ENCODE results near the gene SCAI.

Gene SCAI

DNA sequence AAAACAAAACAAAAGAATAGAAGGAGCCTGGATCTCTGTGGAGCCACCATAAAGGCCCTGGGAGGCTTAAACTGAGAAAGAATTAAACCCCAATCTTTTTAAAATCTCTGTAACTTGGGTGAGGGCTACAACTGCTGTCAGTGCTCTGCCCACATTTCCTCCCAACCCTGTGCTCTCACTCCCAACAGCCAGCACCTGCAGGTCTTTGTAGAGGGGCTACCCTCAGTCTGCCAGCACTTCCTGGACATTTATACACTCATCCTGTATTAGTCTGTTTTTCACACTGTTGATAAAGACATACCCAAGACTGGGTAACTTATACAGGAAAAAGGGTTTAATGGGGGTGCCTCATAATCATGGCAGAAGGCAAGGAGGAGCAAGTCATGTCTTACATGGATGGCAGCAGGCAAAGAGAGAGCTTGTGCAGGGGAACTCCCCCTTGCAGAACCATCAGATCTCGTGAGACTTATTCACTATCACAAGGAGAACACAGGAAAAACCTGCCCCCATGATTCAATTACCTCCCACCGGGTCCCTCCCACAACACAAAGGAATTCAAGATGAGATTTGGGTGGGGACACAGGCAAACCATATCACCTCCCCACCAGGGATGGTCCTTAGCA is 47.4 kb downstream of the SCAI start:
- H3K79me2 ChIP-seq (ENCODE audit: insufficient read depth, low read length), result no peaks in the 10 kb centered on the region
- H3K4me3 ChIP-seq (ENCODE audit: insufficient read depth, low read length, poor library complexity, severe bottlenecking), result no peak overlapping the region
- H3K27ac ChIP-seq (ENCODE audit: low read depth, low read length), result no peak overlapping the region
- H4K20me1 ChIP-seq (ENCODE audit: low read depth, low read length), result no peaks in the 10 kb centered on the region
- H3K27me3 ChIP-seq (ENCODE audit: low read length), result no peaks in the 10 kb centered on the region
- H3K9me3 ChIP-seq (ENCODE audit: insufficient read depth, low read length), result peaks cover 7% of the 10 kb centered on the region; the same call in 1 of the 2 replicates
- H3F3A ChIP-seq (ENCODE audit: insufficient read depth), result no peaks in the 10 kb centered on the region
- no peaks in the 10 kb centered on the region for H3K9me2 ChIP-seq (replicated peaks; ENCODE audit: insufficient read depth, low read length)
- H3K9ac ChIP-seq (ENCODE audit: low read length), result no peak overlapping the region
- TF ChIP-seq, protein P1, sequence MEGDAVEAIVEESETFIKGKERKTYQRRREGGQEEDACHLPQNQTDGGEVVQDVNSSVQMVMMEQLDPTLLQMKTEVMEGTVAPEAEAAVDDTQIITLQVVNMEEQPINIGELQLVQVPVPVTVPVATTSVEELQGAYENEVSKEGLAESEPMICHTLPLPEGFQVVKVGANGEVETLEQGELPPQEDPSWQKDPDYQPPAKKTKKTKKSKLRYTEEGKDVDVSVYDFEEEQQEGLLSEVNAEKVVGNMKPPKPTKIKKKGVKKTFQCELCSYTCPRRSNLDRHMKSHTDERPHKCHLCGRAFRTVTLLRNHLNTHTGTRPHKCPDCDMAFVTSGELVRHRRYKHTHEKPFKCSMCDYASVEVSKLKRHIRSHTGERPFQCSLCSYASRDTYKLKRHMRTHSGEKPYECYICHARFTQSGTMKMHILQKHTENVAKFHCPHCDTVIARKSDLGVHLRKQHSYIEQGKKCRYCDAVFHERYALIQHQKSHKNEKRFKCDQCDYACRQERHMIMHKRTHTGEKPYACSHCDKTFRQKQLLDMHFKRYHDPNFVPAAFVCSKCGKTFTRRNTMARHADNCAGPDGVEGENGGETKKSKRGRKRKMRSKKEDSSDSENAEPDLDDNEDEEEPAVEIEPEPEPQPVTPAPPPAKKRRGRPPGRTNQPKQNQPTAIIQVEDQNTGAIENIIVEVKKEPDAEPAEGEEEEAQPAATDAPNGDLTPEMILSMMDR (IDR thresholded peaks at IDR 0.05; ENCODE audit: insufficient read depth, low read length, poor library complexity, severe bottlenecking), result no peak
- TF ChIP-seq EZH2phosphoT487 (conservative IDR thresholded peaks at IDR 0.05; ENCODE audit: low read length), result no peak
- no peak overlapping the region for H3K4me2 ChIP-seq (ENCODE audit: low read depth, low read length, poor library complexity, severe bottlenecking)
- H3K36me3 ChIP-seq (ENCODE audit: low read length), result no peaks in the 10 kb centered on the region
- H2AFZ ChIP-seq (ENCODE audit: low read depth, low read length, severe bottlenecking), result no peak overlapping the region

DNA sequence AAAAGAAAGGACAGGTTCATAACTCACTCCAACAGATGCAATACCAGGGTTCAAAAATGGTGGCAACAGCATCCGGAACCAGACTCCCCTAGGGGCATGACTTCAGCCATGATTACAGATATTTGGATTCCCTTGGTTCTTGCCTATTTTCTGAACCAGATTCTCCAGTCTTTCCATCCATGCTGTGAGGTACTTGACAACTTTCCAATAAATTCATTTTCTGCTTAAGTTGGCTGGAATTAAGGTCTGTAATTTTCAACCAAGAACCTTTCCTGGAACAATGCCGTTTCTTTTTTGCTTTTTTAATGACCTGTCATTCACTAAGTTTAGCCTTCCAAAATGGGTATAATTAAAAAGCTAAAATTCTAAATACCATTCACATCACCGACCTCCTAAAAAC is 52.2 kb downstream of the SCAI start:
- no peaks in the 10 kb centered on the region; the same call in 1 of the 2 replicates for H3F3A ChIP-seq (ENCODE audit: insufficient read depth)
- no peak for TF ChIP-seq EZH2phosphoT487 (conservative IDR thresholded peaks at IDR 0.05; ENCODE audit: low read length)
- TF ChIP-seq, protein P1 (IDR thresholded peaks at IDR 0.05; ENCODE audit: insufficient read depth, low read length, poor library complexity, severe bottlenecking), result no peak
- no peak overlapping the region for H3K4me2 ChIP-seq (ENCODE audit: low read depth, low read length, poor library complexity, severe bottlenecking)
- H4K20me1 ChIP-seq (ENCODE audit: low read depth, low read length), result no peaks in the 10 kb centered on the region
- peaks cover under 1% of the 10 kb centered on the region; the same call in 1 of the 2 replicates for H3K9me3 ChIP-seq (ENCODE audit: insufficient read depth, low read length)
- H3K27ac ChIP-seq (ENCODE audit: low read depth, low read length), result no peak overlapping the region
- H3K79me2 ChIP-seq (ENCODE audit: insufficient read depth, low read length), result no peaks in the 10 kb centered on the region
- H3K9ac ChIP-seq (ENCODE audit: low read length), result no peak overlapping the region
- H3K27me3 ChIP-seq (ENCODE audit: low read length), result no peaks in the 10 kb centered on the region
- H3K36me3 ChIP-seq (ENCODE audit: low read length), result no peaks in the 10 kb centered on the region
- no peak overlapping the region for H2AFZ ChIP-seq (ENCODE audit: low read depth, low read length, severe bottlenecking)
- H3K4me3 ChIP-seq (ENCODE audit: insufficient read depth, low read length, poor library complexity, severe bottlenecking), result no peak overlapping the region
- H3K9me2 ChIP-seq (replicated peaks; ENCODE audit: insufficient read depth, low read length), result no peaks in the 10 kb centered on the region

GRCh38 chr9:125089331-125089730 is 54.0 kb downstream of the SCAI start:
- Histone ChIP-seq H3K79me2 (ENCODE audit: insufficient read depth, low read length) (no peaks in the 10 kb centered on the region), H3K4me3 (ENCODE audit: insufficient read depth, low read length, poor library complexity, severe bottlenecking) (no peak overlapping the region), H3K9me3 (ENCODE audit: insufficient read depth, low read length) (no peaks in the 10 kb centered on the region), H3K4me2 (ENCODE audit: low read depth, low read length, poor library complexity, severe bottlenecking) (no peak overlapping the region), H3K27me3 (ENCODE audit: low read length) (no peaks in the 10 kb centered on the region), H2AFZ (ENCODE audit: low read depth, low read length, severe bottlenecking) (no peak overlapping the region), H3K9me2 (replicated peaks; ENCODE audit: insufficient read depth, low read length) (no peaks in the 10 kb centered on the region), H3K27ac (ENCODE audit: low read depth, low read length) (no peak overlapping the region), H3K9ac (ENCODE audit: low read length) (no peak overlapping the region), H4K20me1 (ENCODE audit: low read depth, low read length) (no peaks in the 10 kb centered on the region), H3F3A (ENCODE audit: insufficient read depth) (no peaks in the 10 kb centered on the region; the same call in 1 of the 2 replicates), H3K36me3 (ENCODE audit: low read length) (no peaks in the 10 kb centered on the region)
- TF ChIP-seq, protein P1 (IDR thresholded peaks at IDR 0.05; ENCODE audit: insufficient read depth, low read length, poor library complexity, severe bottlenecking), result no peak
- TF ChIP-seq EZH2phosphoT487 (conservative IDR thresholded peaks at IDR 0.05; ENCODE audit: low read length), result no peak

All from SU-DHL-6 (cell line).